Measurements from ENCODE around the gene ARFGAP1.

Gene ARFGAP1

DNA sequence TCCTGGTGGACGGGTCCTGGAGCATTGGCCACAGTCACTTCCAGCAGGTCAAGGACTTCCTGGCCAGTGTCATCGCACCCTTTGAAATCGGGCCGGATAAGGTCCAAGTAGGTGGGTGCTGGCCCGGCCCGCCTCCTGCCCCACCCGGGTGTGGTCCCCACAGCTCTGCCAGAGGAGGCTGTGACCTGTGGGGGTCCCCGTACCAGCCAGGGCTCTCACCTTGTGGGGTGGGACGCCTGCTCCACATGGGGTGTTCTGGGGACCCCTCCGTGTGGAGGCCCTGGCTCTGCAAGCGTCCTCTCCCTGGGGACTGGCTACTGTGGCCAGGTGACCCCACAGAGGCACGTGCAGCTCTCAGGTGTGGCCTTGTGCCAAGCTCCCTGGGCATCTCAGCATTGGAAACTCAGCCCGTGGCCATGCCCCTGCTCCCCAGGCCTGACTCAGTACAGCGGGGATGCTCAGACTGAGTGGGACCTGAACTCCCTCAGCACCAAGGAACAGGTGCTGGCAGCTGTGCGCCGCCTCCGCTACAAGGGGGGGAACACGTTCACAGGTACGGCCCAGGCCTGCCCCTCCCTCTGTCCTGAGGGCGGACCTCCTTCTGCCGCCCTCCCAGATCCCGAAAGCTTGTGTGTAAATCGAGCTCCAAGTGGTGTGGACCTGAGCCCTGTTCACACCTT, 35.1 kb downstream of the ARFGAP1 start:
- no peak for DNase-seq (ENCODE audit: low read depth, low spot score)

- no peak for DNase-seq (ENCODE audit: low read depth, low spot score)
These were observed 35.8 kb downstream of the ARFGAP1 start for GRCh38 chr20:63308218-63308911.

DNA sequence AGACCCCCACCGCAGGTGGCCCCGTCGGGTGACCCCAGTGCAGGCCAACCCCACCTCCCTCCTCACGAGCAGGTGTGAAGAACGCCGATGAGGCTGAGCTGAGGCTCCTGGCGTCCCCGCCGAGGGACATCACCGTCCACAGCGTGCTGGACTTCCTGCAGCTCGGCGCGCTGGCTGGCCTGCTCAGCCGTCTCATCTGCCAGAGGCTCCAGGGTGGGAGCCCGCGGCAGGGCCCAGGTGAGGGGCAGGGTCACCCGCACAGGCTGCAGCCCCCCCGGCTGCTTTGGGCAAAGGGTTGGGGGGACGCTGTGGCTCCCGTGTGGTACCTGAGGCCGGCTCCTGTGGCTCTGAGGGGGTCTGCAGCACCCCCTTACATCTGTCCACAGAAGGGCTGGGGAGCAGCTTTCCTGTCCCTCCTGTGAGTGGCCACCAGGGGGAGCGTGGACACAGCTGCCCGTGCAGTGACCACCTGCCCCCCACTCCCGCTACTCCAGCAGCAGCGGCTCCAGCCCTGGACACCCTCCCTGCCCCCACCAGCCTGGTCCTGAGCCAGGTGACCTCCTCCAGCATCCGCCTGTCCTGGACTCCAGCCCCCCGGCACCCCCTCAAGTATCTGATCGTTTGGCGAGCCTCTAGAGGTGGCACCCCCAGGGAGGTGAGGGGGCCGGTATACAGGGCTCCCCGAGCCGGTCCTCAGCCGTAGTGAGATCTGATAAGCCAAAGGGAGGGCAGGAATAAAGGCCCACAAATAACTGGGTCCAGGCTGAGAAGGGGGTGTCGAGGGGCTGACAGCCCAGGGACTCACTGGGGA, 36.9 kb downstream of the ARFGAP1 start:
- DNase-seq (ENCODE audit: low read depth, low spot score): no peak

GRCh38 chr20:63310265-63310991, 37.8 kb downstream of the ARFGAP1 start:
- DNase-seq (ENCODE audit: low read depth, low spot score): no peak

DNA sequence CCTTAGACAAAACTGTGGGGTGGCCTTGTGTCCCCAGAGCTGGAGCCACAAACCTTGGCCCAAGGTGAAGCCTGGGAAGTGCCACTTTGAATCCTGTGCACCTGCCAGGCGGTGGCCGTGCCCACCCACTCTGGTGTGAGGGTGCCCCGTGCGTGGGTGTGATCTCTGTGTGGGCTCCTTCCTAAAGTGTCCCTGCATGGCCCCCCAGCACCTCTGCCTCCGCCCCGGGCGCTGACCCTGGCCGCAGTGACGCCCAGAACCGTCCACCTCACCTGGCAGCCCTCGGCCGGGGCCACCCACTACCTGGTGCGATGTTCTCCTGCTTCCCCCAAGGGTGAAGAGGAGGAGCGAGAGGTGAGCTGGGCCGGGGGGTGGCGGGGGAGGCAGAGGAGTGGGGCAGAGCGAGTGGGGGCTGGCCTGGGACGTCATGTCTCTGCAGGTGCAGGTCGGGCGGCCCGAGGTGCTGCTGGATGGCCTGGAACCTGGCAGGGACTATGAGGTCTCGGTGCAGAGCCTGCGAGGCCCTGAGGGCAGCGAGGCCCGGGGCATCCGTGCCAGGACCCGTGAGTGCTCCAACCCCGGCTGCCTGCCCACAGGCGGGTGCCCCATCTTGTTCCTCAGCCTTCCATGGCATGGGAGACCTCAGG, 38.7 kb downstream of the ARFGAP1 start:
- no peak for DNase-seq (ENCODE audit: low read depth, low spot score)

DNA sequence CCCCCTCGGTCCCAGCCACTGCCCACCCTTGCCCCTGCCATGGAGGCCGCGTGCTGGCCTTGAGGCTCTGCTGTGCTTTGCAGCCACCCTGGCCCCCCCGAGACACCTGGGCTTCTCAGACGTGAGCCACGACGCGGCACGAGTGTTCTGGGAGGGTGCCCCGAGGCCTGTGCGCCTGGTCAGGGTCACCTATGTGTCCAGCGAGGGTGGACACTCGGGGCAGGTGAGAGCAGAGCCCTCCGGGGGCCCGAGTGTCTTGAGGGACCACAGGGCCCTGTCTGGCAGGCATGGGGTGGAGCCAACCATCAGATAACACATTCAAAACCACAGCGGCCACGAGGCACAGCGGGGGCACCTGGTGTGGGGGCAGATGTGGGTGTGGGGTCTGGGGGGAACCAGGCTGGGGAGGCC, 39.2 kb downstream of the ARFGAP1 start:
- DNase-seq (ENCODE audit: low read depth, low spot score): no peak

- no peak for DNase-seq (ENCODE audit: low read depth, low spot score)
These were observed 39.7 kb downstream of the ARFGAP1 start for GRCh38 chr20:63312273-63312672.

GRCh38 chr20:63312690-63313348, 40.2 kb downstream of the ARFGAP1 start:
- DNase-seq (ENCODE audit: low read depth, low spot score): no peak

- DNase-seq (ENCODE audit: low read depth, low spot score): no peak
These were observed 40.9 kb downstream of the ARFGAP1 start for GRCh38 chr20:63313349-63314014.

DNA sequence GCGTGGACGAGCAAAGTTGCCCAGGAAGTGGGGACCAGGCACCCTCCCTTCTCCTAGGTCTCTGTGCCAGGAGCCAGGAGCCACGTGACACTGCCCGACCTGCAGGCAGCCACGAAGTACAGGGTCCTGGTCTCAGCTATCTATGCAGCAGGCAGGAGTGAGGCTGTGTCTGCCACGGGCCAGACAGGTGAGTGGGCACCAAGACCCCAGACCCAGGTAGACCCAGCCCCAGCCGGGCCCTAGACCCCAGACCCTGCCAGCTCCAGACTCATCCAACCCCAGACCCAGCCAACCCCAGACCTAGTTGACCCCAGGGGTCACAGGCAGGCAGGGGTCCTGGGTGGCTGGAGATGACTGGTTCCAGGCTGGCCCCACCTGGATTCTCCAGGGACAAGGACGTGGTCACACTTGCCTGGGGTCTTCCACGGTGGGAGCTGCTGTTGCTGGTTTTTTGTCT, 41.4 kb downstream of the ARFGAP1 start:
- no peak for DNase-seq (ENCODE audit: low read depth, low spot score)

- no peak for DNase-seq (ENCODE audit: low read depth, low spot score)
These were observed 42.1 kb downstream of the ARFGAP1 start for GRCh38 chr20:63314566-63315239.

DNA sequence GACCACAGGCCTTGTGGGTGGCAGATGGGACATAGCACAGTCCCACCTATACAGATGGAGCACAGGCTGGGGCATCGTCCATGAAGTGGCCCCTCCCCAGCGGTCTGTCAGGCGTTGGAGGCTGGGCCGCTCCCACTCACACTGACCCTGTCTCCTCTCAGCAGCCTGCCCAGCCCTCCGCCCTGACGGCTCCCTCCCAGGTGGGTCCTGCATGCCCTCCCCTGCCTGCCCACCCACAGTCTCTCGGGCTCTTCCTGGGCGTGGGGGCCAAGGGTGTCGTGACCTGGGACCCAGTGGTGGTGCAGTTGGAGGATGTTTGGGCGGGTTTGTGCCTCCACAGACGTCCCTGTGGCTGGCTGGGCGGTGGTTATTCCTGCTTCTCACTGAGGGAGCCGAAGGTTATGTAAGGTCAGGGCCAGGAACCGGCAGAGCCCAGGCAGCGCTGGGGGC, 42.7 kb downstream of the ARFGAP1 start:
- no peak for DNase-seq (ENCODE audit: low read depth, low spot score)

GRCh38 chr20:63315731-63316491, 43.3 kb downstream of the ARFGAP1 start:
- DNase-seq (ENCODE audit: low read depth, low spot score): no peak

DNA sequence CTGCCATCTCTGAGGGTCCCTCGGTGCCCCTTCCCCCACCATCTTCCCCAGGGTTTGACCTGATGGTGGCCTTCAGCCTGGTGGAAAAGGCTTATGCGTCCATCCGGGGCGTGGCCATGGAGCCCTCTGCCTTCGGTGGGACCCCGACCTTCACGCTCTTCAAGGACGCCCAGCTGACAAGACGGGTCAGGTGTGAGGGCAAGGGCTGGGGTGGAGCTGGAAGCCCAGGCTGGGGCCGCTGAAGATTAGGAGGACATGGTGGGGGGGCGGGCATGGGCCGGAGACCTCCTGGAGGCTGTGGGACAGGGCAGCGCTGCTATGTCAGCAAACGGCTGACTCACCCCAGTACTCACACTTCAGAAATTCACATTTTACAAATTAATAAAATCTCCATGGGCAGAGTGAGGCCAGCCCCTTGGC, 43.9 kb downstream of the ARFGAP1 start:
- DNase-seq (ENCODE audit: low read depth, low spot score): no peak

DNA sequence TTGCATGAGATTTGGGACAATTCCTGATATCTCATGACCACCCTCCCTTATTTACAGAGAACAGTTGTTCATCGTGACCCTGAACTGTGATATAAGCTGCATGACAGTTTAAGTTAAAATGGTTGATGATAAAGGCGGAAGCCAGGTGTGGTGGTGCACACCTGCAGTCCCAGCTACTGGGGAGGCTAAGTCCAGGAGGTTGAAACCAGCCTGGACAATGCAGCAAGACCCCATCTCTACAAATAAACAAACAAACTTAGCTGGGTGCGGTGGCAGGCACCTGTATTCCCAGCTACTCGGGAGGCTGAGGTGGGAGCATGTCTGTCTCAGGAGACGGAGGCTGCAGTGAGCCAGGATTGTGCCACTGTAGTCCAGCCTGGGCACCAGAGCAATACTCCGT, 44.4 kb downstream of the ARFGAP1 start:
- DNase-seq (ENCODE audit: low read depth, low spot score): no peak

GRCh38 chr20:63317601-63318291, 45.1 kb downstream of the ARFGAP1 start:
- DNase-seq (ENCODE audit: low read depth, low spot score): no peak

- no peak for DNase-seq (ENCODE audit: low read depth, low spot score)
These were observed 46.0 kb downstream of the ARFGAP1 start for GRCh38 chr20:63318391-63319163.

All from activated CD4-positive, CD25-positive, alpha-beta regulatory T cell treated with anti-CD3 and anti-CD28 coated beads, Interleukin-2, amount 50 U/mL, for 16 hours (primary cell).